HG03520 (cell line): Measurements from ENCODE around the gene COG8.

Source experiments
- ATAC-seq: cut with Tn5 transposase; IDR thresholded peaks from one replicate; pipeline ENCODE4 v1.9.1; 2021; ENCODE audit warnings: mild to moderate bottlenecking, moderate library complexity; ENCODE audit not compliant: unreplicated experiment

The COG8 gene

GRCh38 chr16:69346683-69347082, 7.3 kb upstream of the COG8 start:
- ATAC-seq = no peak

GRCh38 chr16:69345923-69346322, 6.6 kb upstream of the COG8 start:
- no peak for ATAC-seq

GRCh38 chr16:69344171-69344570, 4.8 kb upstream of the COG8 start:
- ATAC-seq = no peak

- no peak for ATAC-seq
Measured at GRCh38 chr16:69340095-69340644, 806 bp upstream of the COG8 start.

GRCh38 chr16:69338557-69339288, 641 bp downstream of the COG8 start:
- no peak for ATAC-seq

GRCh38 chr16:69334696-69335095, 4.7 kb downstream of the COG8 start:
- no peak for ATAC-seq

- peak; percentile 89 for ATAC-seq
Measured at GRCh38 chr16:69330286-69331109, 8.9 kb downstream of the COG8 start, which contains the start of gene PDF. Gene PDF (minus strand): TSS chr16:69330588. CDS start chr16:69330570, 18 bp downstream.

- peak; percentile 7 for ATAC-seq
Measured at GRCh38 chr16:69329369-69330285, 9.7 kb downstream of the COG8 start.

GRCh38 chr16:69328854-69329316, 10.5 kb downstream of the COG8 start:
- no peak for ATAC-seq

GRCh38 chr16:69327585-69328310, 11.6 kb downstream of the COG8 start:
- ATAC-seq = no peak

GRCh38 chr16:69326172-69326873, 13.0 kb downstream of the COG8 start:
- ATAC-seq = no peak

- ATAC-seq = no peak
Measured at GRCh38 chr16:69325784-69326171, 13.6 kb downstream of the COG8 start.

- no peak for ATAC-seq
Measured at GRCh38 chr16:69324585-69325253, 14.6 kb downstream of the COG8 start.

- ATAC-seq = no peak
Measured at GRCh38 chr16:69324013-69324531, 15.3 kb downstream of the COG8 start.

- no peak for ATAC-seq
Measured at GRCh38 chr16:69323415-69323814, 15.9 kb downstream of the COG8 start.

- no peak for ATAC-seq
Measured at GRCh38 chr16:69322343-69322742, 17.0 kb downstream of the COG8 start.

- no peak for ATAC-seq
Measured at GRCh38 chr16:69321080-69321479, 18.3 kb downstream of the COG8 start.

GRCh38 chr16:69320740-69321073, 18.7 kb downstream of the COG8 start:
- ATAC-seq = no peak
